AG09309 (cell line): Measurements from ENCODE around the gene EPS8L3.

Source experiments
- DNase-seq: peaks from one replicate; pipeline ENCODE4 v3.0.0-alpha.2; 2010; ENCODE audit warnings: low read depth
- H3K4me3 ChIP-seq: 2 replicates; pipeline ENCODE4 v1.5.1; 2011; ENCODE audit warnings: mild to moderate bottlenecking, low read depth, low read length, moderate library complexity; ENCODE audit not compliant: control insufficient read depth
- TF ChIP-seq, protein P1 (sequence below): IDR thresholded peaks from 2 replicates; pipeline ENCODE4 v1.5.1; 2011; ENCODE audit warnings: mild to moderate bottlenecking, low read depth, low read length, inconsistent platforms; ENCODE audit not compliant: insufficient read depth, control insufficient read depth; ENCODE audit errors: missing control alignments

The EPS8L3 gene

DNA sequence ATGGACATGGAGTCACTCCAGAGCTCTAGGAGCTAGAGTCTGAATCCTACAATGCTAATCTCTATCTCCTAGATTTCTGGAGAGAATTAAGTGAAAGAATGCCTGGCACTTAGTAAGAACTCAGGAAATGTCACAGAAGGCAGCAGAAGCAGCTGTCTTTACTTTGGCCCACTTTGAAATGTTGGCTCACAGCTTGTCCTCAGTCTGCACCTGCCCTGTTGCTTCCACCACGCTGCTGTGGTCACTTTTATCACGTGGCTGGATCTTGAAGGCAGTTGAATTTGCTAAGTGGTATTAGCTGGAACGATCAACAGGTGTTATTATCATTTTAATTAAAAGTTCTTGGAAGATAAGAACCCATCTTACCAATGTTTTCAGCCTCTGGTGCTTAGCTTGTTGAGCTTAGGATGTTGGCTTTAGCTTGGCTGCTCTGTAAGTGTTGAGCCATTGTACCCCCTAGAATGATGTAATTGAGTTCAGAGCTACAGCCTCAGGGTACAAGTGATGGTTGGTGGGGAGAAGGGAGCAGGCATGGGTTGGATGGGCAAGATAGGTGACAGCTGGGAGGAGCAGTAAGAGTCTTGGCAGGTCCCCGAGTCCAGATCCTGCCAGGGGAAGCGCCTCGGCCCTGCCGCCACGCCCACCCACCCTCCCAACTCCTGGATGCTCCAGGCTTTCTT, 41.9 kb upstream of the EPS8L3 start:
- TF ChIP-seq, protein P1, sequence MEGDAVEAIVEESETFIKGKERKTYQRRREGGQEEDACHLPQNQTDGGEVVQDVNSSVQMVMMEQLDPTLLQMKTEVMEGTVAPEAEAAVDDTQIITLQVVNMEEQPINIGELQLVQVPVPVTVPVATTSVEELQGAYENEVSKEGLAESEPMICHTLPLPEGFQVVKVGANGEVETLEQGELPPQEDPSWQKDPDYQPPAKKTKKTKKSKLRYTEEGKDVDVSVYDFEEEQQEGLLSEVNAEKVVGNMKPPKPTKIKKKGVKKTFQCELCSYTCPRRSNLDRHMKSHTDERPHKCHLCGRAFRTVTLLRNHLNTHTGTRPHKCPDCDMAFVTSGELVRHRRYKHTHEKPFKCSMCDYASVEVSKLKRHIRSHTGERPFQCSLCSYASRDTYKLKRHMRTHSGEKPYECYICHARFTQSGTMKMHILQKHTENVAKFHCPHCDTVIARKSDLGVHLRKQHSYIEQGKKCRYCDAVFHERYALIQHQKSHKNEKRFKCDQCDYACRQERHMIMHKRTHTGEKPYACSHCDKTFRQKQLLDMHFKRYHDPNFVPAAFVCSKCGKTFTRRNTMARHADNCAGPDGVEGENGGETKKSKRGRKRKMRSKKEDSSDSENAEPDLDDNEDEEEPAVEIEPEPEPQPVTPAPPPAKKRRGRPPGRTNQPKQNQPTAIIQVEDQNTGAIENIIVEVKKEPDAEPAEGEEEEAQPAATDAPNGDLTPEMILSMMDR, result no peak
- DNase-seq, result no peak
- no peak overlapping the region for H3K4me3 ChIP-seq

DNA sequence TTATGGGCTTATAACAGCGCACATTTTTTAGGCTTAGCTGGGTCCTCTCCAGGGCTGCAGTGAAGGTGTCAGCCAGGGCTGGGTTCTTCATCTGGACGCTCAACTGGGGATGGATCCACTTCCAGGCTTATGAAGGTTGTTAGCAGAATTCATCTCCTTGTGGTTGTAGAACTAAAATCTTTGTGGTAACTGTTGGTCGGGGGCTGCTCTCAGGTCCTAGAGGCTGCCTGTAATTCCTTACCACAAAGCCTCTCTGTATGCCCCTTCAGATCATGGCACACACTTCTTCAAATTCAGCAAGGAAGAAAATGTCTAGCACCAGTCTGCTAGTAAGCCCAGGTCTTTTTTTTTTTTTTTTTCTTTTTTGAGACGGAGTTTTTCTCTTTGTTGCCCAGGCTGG, 40.9 kb upstream of the EPS8L3 start:
- TF ChIP-seq, protein P1, result no peak
- DNase-seq, result no peak
- no peak overlapping the region for H3K4me3 ChIP-seq

DNA sequence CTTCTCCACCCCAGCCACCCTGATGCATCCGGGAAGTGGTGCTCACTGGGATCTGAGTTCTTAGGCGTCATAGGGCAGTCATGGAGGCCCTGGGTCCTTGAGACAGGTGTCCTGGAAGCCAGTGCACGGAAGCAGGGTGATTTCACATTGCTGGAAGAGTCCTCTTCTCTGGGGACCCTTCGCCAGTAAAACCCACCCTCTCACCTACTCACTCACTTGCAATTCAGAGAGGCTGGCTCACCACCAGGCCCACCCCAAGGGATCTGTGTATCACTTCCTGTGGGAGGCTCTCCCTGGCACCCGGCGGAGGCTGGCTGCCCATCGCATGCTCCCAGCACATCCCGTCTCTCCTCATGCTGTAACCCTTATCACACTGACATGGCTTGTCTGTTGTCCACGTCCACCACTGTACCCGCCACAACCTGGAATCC, 40.2 kb upstream of the EPS8L3 start:
- TF ChIP-seq, protein P1, result no peak
- no peak for DNase-seq

DNA sequence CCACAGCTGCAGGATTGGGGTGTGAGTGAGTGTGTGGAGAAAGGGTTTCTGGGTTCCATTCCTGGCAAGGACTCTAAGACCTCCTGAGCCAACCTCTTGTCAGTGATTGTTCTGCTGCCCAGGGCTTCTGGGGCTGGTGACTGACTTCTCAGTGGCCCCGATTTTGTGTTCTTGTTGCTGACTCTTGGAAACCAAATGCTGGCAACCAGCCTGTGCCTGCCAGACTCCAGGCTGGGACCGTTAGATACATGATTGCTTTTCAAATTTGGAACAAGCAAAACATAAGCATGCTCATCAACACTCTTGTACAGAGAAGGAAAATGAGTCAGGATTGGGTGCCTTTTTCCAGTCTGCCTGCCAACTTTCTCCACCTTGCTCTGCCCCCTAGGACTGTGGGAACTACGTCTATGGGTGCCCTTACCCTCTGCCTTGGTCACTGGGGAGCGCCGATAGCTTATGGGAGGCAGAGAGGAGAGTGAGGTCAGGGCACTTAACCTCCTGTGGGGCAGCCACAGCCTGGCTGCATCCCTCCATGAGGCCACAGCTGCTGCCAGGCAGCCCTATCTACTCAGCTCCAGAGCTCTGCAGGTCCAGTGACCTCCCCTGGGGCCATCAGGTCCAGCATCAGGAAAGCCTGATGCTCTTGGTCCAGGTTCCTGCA, 39.3 kb upstream of the EPS8L3 start:
- TF ChIP-seq, protein P1, result no peak
- H3K4me3 ChIP-seq, result no peak overlapping the region
- DNase-seq, result no peak

More for the DNA sequence above, 40.2 kb upstream of the EPS8L3 start:
- H3K4me3 ChIP-seq, result no peak overlapping the region

DNA sequence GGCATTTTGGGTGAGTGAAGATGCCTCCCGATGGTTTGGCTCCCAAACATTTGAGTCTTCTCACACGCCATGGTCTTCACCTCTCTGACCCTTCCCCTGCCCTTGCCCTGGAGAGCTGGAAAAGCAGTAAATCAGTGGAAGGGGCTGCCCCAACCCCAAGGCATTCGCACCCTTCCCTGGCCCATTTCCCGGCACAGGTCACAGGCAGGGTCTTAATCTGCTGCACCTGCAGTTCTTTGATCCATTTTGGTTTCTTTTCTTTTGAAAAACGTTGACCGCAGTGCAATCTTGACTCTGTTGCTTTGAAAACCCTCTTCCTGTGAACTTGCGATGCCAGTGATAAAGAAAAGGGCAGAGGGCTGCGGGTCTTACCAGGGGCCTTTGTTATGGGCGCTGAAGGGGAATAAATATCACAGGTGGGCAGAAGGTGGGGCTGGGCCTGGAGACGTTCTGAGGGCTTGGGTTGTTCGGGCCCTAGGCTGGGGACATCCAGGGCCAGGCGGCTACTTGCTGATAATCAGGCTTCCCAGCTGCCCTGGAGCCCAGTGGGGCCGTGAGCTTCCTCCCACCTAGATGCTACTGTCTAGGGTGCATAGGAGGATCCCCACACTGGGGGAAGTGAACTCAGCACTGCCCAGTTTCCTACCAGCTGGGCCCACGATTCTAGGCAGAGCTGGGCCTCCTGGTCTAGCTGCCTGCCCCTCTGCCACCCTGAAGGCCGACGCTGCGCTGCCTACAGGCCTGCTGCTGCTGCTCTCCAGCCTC, 38.6 kb upstream of the EPS8L3 start:
- no peak for DNase-seq
- TF ChIP-seq, protein P1, result no peak
- H3K4me3 ChIP-seq, result no peak overlapping the region

DNA sequence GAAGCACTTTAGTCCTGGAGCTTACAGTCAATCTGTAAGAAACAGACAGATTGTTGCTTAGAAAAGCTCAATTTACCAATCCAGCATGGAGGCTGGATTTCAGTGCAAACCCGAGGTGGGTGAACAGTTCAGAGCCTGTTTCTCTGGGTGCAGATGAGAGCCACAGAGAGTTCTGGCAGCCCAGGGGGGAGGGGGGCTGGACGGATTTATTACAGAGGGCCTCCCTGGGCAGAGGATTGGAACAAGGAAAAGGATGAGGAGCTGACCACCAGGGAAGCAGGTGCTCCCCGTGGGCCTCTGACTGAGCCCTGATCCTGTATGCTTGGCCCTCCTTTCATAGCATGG, 38.0 kb upstream of the EPS8L3 start:
- no peak overlapping the region for H3K4me3 ChIP-seq
- TF ChIP-seq, protein P1, result no peak
- no peak for DNase-seq
